Stimulated activated CD8-positive, alpha-beta memory T cell treated with anti-CD3 and anti-CD28 coated beads, Interleukin-15, amount 100 ng/mL, for 1 hour (primary cell): ENCODE results near the gene SMAD6.
A peak's percentile ranks its signal among the peaks of the same experiment; 100 is the strongest.

ENCODE experiments used
- DNase-seq: peaks from one replicate; pipeline ENCODE4 v3.0.0-alpha.2; 2020; ENCODE audit warnings: low read depth

The SMAD6 gene

DNA sequence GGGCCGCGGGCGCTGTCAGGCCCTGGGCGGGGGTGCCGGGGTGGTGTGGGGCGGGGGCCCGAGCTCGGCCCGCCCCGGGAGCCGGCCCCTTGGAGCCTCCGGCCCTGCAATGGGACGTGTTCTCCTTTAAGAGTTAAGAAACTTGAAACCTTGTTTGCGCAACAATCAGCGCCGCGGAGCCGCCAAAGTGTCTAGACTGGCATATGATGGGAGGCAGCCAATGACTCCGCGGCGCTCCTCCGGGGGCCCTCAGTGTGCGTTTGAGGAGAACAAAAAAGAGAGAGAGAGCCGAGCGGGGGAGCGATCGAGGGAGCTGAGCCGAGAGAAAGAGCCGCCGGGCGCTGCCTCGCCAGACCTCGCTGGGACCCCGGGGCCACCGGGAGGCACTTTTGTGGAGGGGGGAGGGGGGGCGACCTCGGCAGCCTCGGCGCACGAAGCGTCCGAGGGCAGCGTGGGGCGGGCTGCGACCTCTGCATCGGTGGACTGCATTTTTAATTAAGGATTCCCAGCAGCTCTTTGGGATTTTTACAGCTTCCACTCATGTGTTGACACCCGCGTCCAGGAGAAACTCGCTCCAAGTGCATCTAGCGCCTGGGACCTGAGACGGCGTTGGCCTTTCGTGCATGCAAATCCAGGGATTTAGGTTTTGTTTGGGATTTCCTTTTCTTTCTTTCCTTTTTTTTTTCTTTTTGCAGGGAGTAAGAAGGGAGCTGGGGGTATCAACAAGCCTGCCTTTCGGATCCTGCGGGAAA, at the start of gene SMAD6:
TSS of gene SMAD6 (plus strand) at position 202 of the 752 bp plus-strand sequence. CDS start 1,023 bp downstream, outside the sequence.
- peak; percentile 16 for DNase-seq

DNA sequence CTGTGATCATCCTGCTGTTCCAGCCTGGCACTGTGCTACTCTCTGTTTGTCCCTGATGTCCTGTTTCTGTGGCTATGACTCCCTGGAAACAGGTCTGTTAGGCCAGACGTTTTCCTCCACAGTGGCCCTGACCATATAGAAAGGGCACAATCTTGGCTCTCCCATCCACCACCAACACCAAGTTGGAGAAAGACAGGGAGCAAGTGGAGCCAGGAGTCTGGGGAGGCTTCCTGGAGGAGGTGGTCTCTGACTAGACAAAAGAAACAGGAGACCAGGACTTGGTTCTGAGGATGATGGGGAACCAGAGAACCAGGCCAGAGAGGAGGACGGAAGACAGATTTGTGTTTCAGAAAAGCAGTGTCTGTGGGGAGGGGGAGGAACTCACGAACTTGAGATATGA, 49.2 kb upstream of the SMAD6 start:
- DNase-seq = no peak

GRCh38 chr15:66653398-66653797, 48.6 kb upstream of the SMAD6 start:
- DNase-seq = no peak

DNA sequence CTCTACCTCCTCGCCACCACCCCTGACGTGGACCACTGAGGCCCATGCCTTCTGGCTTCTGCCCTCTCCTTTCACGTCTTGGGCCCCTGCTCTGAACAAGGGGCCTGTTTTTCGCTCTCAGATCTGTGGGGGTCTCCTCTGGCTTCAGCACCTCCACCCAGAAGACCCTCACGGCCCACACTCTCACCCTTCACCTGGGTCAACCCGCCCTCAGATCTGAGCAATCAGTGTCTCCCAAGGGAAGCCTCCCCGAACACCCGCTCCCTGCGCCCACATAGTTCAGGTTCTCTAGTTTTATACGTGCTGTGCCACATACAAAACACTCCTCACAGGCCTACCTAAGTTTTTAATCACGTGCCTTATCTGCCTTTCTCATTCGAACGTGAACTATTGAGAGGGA, 48.2 kb upstream of the SMAD6 start:
- no peak for DNase-seq

GRCh38 chr15:66654361-66654738, 47.7 kb upstream of the SMAD6 start:
- DNase-seq = no peak

- DNase-seq = no peak
Measured at GRCh38 chr15:66654739-66655375, 47.2 kb upstream of the SMAD6 start.

DNA sequence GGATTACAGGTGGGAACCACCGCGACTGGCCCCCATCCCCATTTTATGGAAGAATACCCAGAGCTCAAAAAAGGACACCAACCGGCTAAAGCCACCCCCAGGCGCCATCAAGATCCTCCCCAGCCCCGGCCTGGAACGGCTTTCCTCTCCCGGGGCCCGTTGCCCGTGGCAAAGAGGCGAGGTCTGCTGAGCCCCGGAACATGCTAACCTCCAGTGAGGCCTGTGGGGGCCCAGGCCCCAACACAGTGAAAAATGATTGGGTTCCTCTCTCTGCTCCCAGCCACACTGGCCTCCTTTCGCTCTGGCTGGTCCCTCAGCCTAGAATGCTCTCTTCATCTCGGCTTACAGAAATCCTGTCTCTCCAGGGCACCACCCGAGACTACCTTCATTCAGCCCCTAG, 46.5 kb upstream of the SMAD6 start:
- DNase-seq = no peak

DNA sequence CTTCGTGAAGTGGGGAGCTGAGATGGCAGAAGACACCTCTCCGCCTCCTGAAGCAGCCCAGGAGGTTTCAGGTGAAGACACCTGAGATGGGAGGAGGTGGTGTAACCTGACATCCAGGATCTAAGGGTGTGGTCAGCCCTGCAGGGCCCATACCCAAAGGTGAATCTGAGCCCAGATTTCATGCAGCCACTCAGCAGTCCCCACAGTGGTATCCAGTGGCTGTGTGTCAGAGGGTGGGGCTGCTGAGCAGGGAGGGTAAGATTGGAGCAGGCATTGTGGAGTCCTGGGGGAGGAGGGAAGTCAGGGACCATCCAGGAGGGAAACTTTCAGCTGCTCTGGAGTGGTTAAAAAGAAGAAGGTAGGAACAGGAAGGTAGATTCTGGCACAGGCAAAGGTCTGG, 46.0 kb upstream of the SMAD6 start:
- DNase-seq = no peak

GRCh38 chr15:66657185-66658020, 44.6 kb upstream of the SMAD6 start:
- DNase-seq = no peak

DNA sequence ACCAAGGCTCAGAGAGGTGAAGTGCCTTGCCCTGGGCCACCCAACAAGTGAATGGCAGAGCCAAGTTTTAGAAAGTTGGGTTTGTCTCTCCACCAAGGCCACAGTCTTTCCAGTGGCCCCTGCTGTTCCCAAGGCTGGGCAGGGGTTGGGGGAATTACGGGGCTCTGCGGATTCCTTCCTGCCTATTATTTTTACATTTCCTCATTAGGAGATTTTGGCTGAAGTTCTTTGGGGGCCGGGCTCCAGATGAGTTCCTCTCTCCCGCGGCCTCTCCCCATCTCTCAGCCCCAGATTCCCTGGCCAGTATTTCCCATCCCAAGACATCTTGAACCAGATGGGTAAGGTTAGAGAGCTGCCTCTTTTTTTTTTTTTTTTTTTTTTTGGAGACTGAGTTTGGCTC, 44.0 kb upstream of the SMAD6 start:
- no peak for DNase-seq

DNA sequence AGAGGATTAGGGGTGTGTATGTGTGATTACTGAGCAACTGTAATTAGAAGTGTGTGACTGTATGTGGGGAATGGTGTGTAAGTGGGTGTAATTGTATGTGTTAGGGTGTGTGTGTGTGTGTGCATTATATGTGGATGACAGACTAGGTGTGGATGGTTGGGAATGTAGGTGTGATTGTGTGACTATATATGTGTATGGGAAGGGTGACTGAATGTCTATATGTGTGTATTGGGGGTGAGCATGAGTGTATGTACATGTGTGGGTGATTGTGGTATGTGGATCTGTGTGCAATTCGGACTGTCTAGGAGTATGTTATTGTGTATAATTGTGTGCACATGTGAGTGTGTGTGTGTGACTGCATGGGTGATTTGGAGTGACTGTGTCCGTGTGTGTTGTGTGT, 43.2 kb upstream of the SMAD6 start:
- no peak for DNase-seq

DNA sequence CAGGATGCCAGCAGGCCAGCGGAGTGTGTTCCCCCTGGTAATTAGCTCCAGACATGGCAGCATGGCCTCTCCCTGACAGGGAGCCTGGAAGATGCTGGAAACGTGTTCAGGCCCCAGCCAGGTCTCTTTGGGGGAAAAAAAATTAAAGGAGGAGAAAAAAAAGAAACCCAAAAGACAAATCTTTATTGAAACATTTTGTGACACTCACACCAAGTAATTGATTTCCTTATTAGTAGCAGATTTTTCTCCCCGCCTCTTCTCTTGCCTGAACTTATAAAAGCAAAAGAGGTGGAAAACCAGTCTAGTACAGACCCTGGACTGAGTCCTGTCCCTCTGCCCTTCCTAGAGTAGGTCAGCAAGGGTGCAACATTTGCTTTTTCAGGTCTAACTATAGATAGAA, 42.7 kb upstream of the SMAD6 start:
- DNase-seq = no peak

GRCh38 chr15:66661432-66662096, 40.5 kb upstream of the SMAD6 start:
- DNase-seq = no peak

- DNase-seq = no peak
Measured at GRCh38 chr15:66662522-66662921, 39.5 kb upstream of the SMAD6 start.

DNA sequence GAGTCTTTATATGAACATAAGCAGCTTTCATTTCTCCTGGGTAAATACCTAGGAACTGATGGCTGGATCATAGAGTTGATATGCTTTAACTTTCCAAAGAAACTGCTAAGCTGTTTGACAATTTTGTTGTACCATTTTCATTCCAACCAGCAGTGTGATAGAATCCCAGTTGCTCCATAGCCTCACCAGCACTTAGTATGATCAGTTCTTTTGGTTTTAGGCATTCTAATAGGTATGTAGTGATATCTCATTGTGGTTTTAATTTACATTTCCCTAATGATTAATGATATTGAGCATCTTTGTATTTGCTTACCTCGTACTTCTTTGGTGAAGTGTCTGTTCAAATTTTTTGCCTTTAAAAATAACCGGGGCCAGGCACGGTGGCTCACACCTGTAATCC, 38.4 kb upstream of the SMAD6 start:
- DNase-seq = no peak

GRCh38 chr15:66670175-66670574, 31.9 kb upstream of the SMAD6 start:
- DNase-seq = no peak

GRCh38 chr15:66670762-66671580, 31.1 kb upstream of the SMAD6 start:
- DNase-seq = no peak

- no peak for DNase-seq
Measured at GRCh38 chr15:66672867-66673266, 29.2 kb upstream of the SMAD6 start.

GRCh38 chr15:66673410-66674322, 28.4 kb upstream of the SMAD6 start:
- no peak for DNase-seq

DNA sequence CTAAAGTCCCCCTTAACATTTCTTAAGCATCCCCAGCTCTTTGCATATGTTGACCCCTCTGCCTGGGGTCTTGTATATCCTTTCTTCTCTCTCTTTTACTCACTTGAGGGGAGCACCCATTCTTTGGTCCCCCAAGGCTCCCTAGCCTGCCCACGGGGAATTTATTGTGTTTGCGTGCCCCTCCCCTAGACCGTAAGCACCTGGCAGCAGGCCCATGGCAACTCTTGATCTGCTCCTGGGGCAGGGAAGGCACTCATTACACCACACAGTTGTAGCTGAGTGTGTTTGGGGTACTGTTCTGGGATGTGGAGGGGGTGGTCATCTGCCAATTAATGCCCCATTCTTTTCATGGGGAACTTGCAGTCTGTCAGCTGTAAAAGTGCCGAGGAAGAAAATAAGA, 27.3 kb upstream of the SMAD6 start:
- DNase-seq = no peak
